ENCODE results near the gene FUT8. TPM values are rescaled to one million over a fixed set of nuclear protein-coding genes. Genes with fewer than 3 reads are reported as not detected.

Gene FUT8
- total and polyA plus RNA-seq, 2 of the 8 experiments (the other 6 are each of a cell fraction or from before 2014, with no cell fraction given), result 10.5 to 25.1 TPM

DNA sequence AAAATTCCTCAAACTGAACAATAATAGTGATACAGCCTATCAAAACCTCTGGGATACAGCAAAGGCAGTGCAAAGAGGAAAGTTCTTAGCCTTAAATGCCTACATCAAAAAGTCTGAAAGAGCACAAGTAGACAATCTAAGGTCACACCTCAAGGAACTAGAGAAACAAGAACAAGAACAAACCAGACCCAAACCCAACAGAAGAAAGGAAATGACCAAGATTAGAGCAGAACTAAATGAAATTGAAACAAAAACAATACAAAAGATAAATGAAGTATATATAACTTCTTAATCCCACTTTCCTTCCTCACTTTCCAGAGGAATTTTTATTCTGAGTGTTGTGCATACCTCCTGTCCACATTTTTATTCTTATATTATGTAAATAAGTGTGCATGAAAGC lies 192.0 kb downstream of the FUT8 start:
- Histone ChIP-seq H3K23ac (ENCODE audit: insufficient read length) (no peak overlapping the region), H4K8ac (ENCODE audit: extremely low read depth, insufficient read depth, low read length) (no peak overlapping the region), H2BK12ac (ENCODE audit: low read depth, low read length) (no peak overlapping the region), H3K56ac (replicated peaks; ENCODE audit: insufficient read length, low read depth, low read length) (no peak overlapping the region), H4K20me1 (replicated peaks in 1 of 2; ENCODE audit: control insufficient read depth in 1 of 2, insufficient read depth in 2 of 2, low read length in 2 of 2) (no peaks in the 10 kb centered on the region), H3K23me2 (ENCODE audit: low read depth, low read length) (no peaks in the 10 kb centered on the region), H3K4me2 (ENCODE audit: insufficient read depth in 1 of 2, low read depth in 2 of 2, low read length in 2 of 2) (no peak overlapping the region), H3K9me3 (ENCODE audit: insufficient read depth in 2 of 2, low read depth in 1 of 2, low read length in 1 of 2) (no peaks in the 10 kb centered on the region), H2BK120ac (replicated peaks; ENCODE audit: low read depth, low read length) (no peak overlapping the region), H2BK20ac (ENCODE audit: low read length) (no peak overlapping the region), H3K79me2 (ENCODE audit: control insufficient read depth in 1 of 2, insufficient read depth in 2 of 2, low read length in 2 of 2) (no peaks in the 10 kb centered on the region), H2AK5ac (ENCODE audit: low read depth, low read length) (no peak overlapping the region), H3K14ac (ENCODE audit: insufficient read length) (no peak overlapping the region), H3K4me1 (replicated peaks in 1 of 4; ENCODE audit: control insufficient read depth in 3 of 4, insufficient read depth in 4 of 4, low read length in 3 of 4) (no peaks in the 10 kb centered on the region), H3K27me3 (replicated peaks in 1 of 4; ENCODE audit: control insufficient read depth in 3 of 4, extremely low read depth in 1 of 4, insufficient read depth in 3 of 4, low read length in 3 of 4) (no peaks in the 10 kb centered on the region), H4K5ac (ENCODE audit: insufficient read length, low read depth, low read length) (no peak overlapping the region), H3K27ac (ENCODE audit: low read depth, low read length) (no peak overlapping the region), H3K4ac (replicated peaks; ENCODE audit: insufficient read length, low read depth, low read length) (no peak overlapping the region), H2AFZ (ENCODE audit: low read length) (no peak overlapping the region), H3K79me1 (ENCODE audit: low read depth, low read length) (no peaks in the 10 kb centered on the region), H2BK15ac (ENCODE audit: low read length) (no peak overlapping the region), H3K9ac (replicated peaks in 1 of 4; ENCODE audit: extremely low read depth in 1 of 4, low read depth in 3 of 4, low read length in 3 of 4) (no peak overlapping the region), H4K91ac (replicated peaks; ENCODE audit: insufficient read length, low read length) (no peak overlapping the region), H3K4me3 (ENCODE audit: extremely low read depth in 1 of 4, insufficient read depth in 2 of 4, low read depth in 3 of 4, low read length in 4 of 4) (no peak overlapping the region), H3K18ac (ENCODE audit: extremely low read depth, low read length) (no peak overlapping the region), H2BK5ac (ENCODE audit: low read depth, low read length) (no peak overlapping the region), H3K36me3 (ENCODE audit: control insufficient read depth in 2 of 4, insufficient read depth in 4 of 4, low read length in 3 of 4) (no peaks in the 10 kb centered on the region)
- no peak for TF ChIP-seq ASH2L (IDR thresholded peaks at IDR 0.05; ENCODE audit: low read length)
- TF ChIP-seq CTBP2 (IDR thresholded peaks at IDR 0.05; ENCODE audit: borderline replicate concordance, insufficient read depth, insufficient read length, low read length), result no peak
- no peak for TF ChIP-seq CBX5 (IDR thresholded peaks at IDR 0.05; ENCODE audit: low read depth, low read length)
- no peak for TF ChIP-seq SIX5 (IDR thresholded peaks at IDR 0.05; ENCODE audit: low read depth, low read length)
- no peak for TF ChIP-seq SIRT6 (IDR thresholded peaks at IDR 0.05; ENCODE audit: low read length)
- TF ChIP-seq SRF (IDR thresholded peaks at IDR 0.05; ENCODE audit: low read depth, low read length), result no peak
- TF ChIP-seq CHD2 (IDR thresholded peaks at IDR 0.05; ENCODE audit: low read length), result no peak
- no peak for TF ChIP-seq TCF12 (IDR thresholded peaks at IDR 0.05; ENCODE audit: low read depth, low read length)
- no peak for TF ChIP-seq FOSL1 (IDR thresholded peaks at IDR 0.05; ENCODE audit: insufficient read depth, low read depth, low read length)
- TF ChIP-seq EP300 (IDR thresholded peaks at IDR 0.05; ENCODE audit: borderline replicate concordance in 1 of 2, low read depth in 2 of 2, low read length in 2 of 2), result no peak
- TF ChIP-seq, protein P1, sequence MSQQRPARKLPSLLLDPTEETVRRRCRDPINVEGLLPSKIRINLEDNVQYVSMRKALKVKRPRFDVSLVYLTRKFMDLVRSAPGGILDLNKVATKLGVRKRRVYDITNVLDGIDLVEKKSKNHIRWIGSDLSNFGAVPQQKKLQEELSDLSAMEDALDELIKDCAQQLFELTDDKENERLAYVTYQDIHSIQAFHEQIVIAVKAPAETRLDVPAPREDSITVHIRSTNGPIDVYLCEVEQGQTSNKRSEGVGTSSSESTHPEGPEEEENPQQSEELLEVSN (IDR thresholded peaks at IDR 0.05), result no peak
- TF ChIP-seq BACH1 (IDR thresholded peaks at IDR 0.05; ENCODE audit: low read length), result no peak
- TF ChIP-seq HDAC6 (IDR thresholded peaks at IDR 0.05; ENCODE audit: low read depth, low read length), result no peak
- no peak for TF ChIP-seq KDM5A (IDR thresholded peaks at IDR 0.05; ENCODE audit: low read length)
- TF ChIP-seq KDM1A (IDR thresholded peaks at IDR 0.05; ENCODE audit: borderline replicate concordance, low read length), result no peak
- CTCF ChIA-PET (ENCODE audit: partially characterized antibody), result no interaction called here
- POLR2A ChIA-PET (ENCODE audit: partially characterized antibody), result no interaction called here
- FAIRE-seq (no peak), DNase-seq (ENCODE audit: low read depth in 1 of 2, low spot score in 2 of 2) (no peak)

Measured in H1 (cell line).